Duodenal mucosa (tissue), 2 donors: ENCODE measurements around the gene MRTO4.
A peak's percentile ranks its signal among the peaks of the same experiment; 100 is the strongest.
"Not testable (repeated sequence)": the region's sequence is repeated elsewhere in the genome, so short reads cannot be mapped to it uniquely, and the experiment has no call there.

ENCODE experiments used
- H3K27ac ChIP-seq: one replicate; pipeline ENCODE4 v1.7.0; 2013; ENCODE audit warnings: low read depth, low read length
- H3K27me3 ChIP-seq, 2 donors: one replicate each; pipeline ENCODE4 v1.7.0; 2013; ENCODE audit warnings: low read length in 2 of 2, control low read depth in 1 of 2; ENCODE audit not compliant: insufficient read depth in 2 of 2, control insufficient read depth in 1 of 2
- H3K36me3 ChIP-seq, 2 donors: one replicate each; pipeline ENCODE4 v1.7.0; 2013; ENCODE audit warnings: low read length in 2 of 2, control low read depth in 1 of 2; ENCODE audit not compliant: insufficient read depth in 2 of 2, control insufficient read depth in 1 of 2
- H3K4me1 ChIP-seq, 2 donors: one replicate each; pipeline ENCODE4 v1.7.0; 2013; ENCODE audit warnings: low read length in 2 of 2, control low read depth in 1 of 2; ENCODE audit not compliant: insufficient read depth in 2 of 2, control insufficient read depth in 1 of 2
- H3K4me3 ChIP-seq, 2 donors: one replicate each; pipeline ENCODE4 v1.7.0; 2013; ENCODE audit warnings: low read length in 2 of 2, low read depth in 1 of 2
- H3K9ac ChIP-seq, 2 donors: one replicate each; pipeline ENCODE4 v1.7.0; 2013; ENCODE audit warnings: low read length in 2 of 2, low read depth in 1 of 2
- H3K9me3 ChIP-seq, 2 donors: one replicate each; pipeline ENCODE4 v1.7.0; 2013; ENCODE audit warnings: low read length in 2 of 2, control low read depth in 1 of 2; ENCODE audit not compliant: control insufficient read depth in 1 of 2

Gene MRTO4

DNA sequence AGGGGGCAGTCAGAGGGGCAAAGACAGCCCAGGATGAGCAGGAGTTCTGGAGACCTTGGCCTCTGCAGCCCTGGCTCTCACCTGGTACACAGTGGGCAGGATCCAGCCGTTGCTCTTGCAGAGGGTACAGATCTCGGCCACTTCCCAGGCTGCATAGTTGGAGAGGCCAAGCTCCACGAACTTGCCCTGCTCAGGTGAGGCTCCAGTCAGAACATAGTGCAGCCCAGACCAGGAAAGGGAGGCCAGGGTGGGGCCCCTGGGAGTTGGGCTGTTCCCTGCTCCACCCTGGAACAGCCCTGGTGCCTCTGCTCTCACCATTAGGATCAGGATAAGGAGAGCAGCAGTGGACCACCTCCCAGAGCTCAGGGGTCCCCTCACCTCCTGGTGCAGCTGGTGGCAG is 34.2 kb downstream of the MRTO4 start:
- H3K4me3 ChIP-seq, result peak overlapping the region in 1 of 2 donors; percentile 71
- not testable (repeated sequence) for H3K27me3 ChIP-seq, H3K9ac ChIP-seq, H3K9me3 ChIP-seq
- H3K27ac ChIP-seq, result peak overlapping the region; percentile 42
- H3K36me3 ChIP-seq, result peaks cover 10 to 33% of the 10 kb centered on the region in 2 donors
- peaks cover 5 to 14% of the 10 kb centered on the region in 2 donors for H3K4me1 ChIP-seq

- Histone ChIP-seq H3K9ac (peak overlapping the region; percentile 60 to 71), H3K27me3 (no peaks in the 10 kb centered on the region), H3K36me3 (peaks cover 4 to 25% of the 10 kb centered on the region in 2 donors), H3K4me1 (peaks cover 5 to 14% of the 10 kb centered on the region in 2 donors), H3K4me3 (peak overlapping the region; percentile 71 to 85), H3K27ac (peak overlapping the region; percentile 53), H3K9me3 (no peaks in the 10 kb centered on the region)
These were observed 36.0 kb downstream of the MRTO4 start for GRCh38 chr1:19287436-19288185.

- Histone ChIP-seq H3K9ac (peak within 1 kb of the TSS; percentile 71 to 72), H3K27ac (peak within 1 kb of the TSS; percentile 67), H3K36me3 (peaks cover 4 to 20% of the 10 kb centered on the region in 2 donors), H3K4me3 (peak within 1 kb of the TSS; percentile 71 to 85), H3K4me1 (peaks cover 5 to 14% of the 10 kb centered on the region in 2 donors)
- H3K27me3 ChIP-seq, H3K9me3 ChIP-seq: not testable (repeated sequence)
These were observed 37.0 kb downstream of the MRTO4 start, which contains the start of gene AKR7A3 for GRCh38 chr1:19288324-19289241. Gene AKR7A3, minus strand, starts transcription at chr1:19288770. Its CDS starts 61 bp downstream, at chr1:19288709.

DNA sequence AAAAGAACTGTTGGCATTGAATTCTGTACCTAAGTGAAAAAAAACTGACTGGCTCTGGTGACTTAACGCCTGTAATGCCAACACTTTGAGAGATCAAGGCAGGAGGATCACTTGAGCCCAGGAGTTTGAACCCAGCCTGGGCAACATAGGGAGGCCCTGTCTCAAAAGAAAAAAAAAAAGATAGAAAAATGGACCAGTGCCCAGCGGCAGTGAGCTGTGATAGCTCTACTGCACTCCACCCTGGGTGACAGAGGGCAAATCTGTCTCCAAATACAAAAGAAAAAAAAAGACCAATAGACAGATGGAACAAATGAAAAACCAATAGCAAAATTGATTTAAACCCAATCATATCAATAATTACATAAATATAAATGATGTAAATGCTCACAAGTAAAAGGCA is 37.6 kb downstream of the MRTO4 start:
- peak overlapping the region; percentile 67 for H3K27ac ChIP-seq
- H3K9me3 ChIP-seq, result peaks cover 2 to 7% of the 10 kb centered on the region in 2 donors
- H3K9ac ChIP-seq, result peak overlapping the region; percentile 71 to 72
- H3K27me3 ChIP-seq, result no peaks in the 10 kb centered on the region
- peak overlapping the region; percentile 71 to 85 for H3K4me3 ChIP-seq
- H3K4me1 ChIP-seq, result peaks cover 5 to 14% of the 10 kb centered on the region in 2 donors
- peaks cover 1 to 13% of the 10 kb centered on the region in 2 donors for H3K36me3 ChIP-seq

- Histone ChIP-seq H3K27ac (no peak overlapping the region), H3K4me3 (no peak overlapping the region), H3K9ac (no peak overlapping the region), H3K4me1 (peaks cover 3 to 4% of the 10 kb centered on the region in 2 donors), H3K36me3 (peaks cover 0 to 9% of the 10 kb centered on the region in 2 donors), H3K9me3 (peaks cover 17 to 18% of the 10 kb centered on the region in 2 donors), H3K27me3 (no peaks in the 10 kb centered on the region)
These were observed 43.0 kb downstream of the MRTO4 start for GRCh38 chr1:19294638-19295037.

- Histone ChIP-seq H3K9me3 (peaks cover 2 to 5% of the 10 kb centered on the region in 2 donors), H3K4me3 (no peak overlapping the region), H3K27ac (no peak overlapping the region), H3K4me1 (no peaks in the 10 kb centered on the region), H3K9ac (no peak overlapping the region), H3K27me3 (no peaks in the 10 kb centered on the region), H3K36me3 (peaks cover 19 to 38% of the 10 kb centered on the region in 2 donors)
These were observed 48.6 kb downstream of the MRTO4 start for GRCh38 chr1:19300211-19300610.

- H3K36me3 ChIP-seq, result peaks cover 29 to 68% of the 10 kb centered on the region in 2 donors
- not testable (repeated sequence) for H3K27me3 ChIP-seq
These were observed 52.5 kb downstream of the MRTO4 start for GRCh38 chr1:19304081-19304480.

GRCh38 chr1:19305880-19306279 is 54.3 kb downstream of the MRTO4 start:
- Histone ChIP-seq H3K27ac (no peak overlapping the region), H3K9ac (no peak overlapping the region), H3K4me3 (no peak overlapping the region), H3K9me3 (no peaks in the 10 kb centered on the region), H3K36me3 (peaks cover 25 to 63% of the 10 kb centered on the region in 2 donors), H3K4me1 (peaks cover 20 to 29% of the 10 kb centered on the region in 2 donors), H3K27me3 (no peaks in the 10 kb centered on the region)

More at GRCh38 chr1:19304081-19304480, 52.5 kb downstream of the MRTO4 start:
- H3K27ac ChIP-seq, H3K9ac ChIP-seq, H3K9me3 ChIP-seq, H3K4me3 ChIP-seq: not testable (repeated sequence)
- peaks cover 16 to 20% of the 10 kb centered on the region in 2 donors for H3K4me1 ChIP-seq

DNA sequence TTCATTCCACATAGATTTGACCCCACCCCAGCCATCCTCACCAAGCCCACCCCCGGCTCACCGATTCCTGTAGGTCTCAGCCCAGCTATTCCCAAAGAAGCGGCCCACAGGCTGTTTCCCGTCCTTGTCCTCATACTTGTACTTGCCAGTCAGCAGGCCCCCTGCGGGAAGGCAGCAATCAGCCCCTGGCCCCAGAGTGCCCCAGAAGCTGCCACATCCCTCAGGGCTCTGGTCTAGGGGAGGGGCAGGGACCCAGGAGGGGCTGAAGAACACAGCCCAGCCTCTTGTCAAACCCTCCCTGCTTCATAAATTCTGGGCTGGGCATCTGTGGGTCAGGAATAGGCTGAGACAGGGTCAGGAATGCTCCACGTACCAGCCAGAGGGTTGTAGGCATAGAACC is 55.3 kb downstream of the MRTO4 start:
- peaks cover 25 to 60% of the 10 kb centered on the region in 2 donors for H3K36me3 ChIP-seq
- peaks cover 24 to 35% of the 10 kb centered on the region in 2 donors for H3K4me1 ChIP-seq
- H3K27me3 ChIP-seq, result no peaks in the 10 kb centered on the region
- H3K4me3 ChIP-seq, result no peak overlapping the region
- H3K9me3 ChIP-seq, result no peaks in the 10 kb centered on the region
- no peak overlapping the region for H3K9ac ChIP-seq
- H3K27ac ChIP-seq, result no peak overlapping the region
